PC-9 (cell line): ENCODE results near the gene TPSG1. TPM values are rescaled to one million over a fixed set of nuclear protein-coding genes. Genes with fewer than 3 reads are reported as not detected.

Experiments used
- BruUV-seq: library from RNA; stranded (reverse); fragments of 400-500 nt; replicated peaks from 2 replicates; lab custom pipeline; 2021; lab: Mats Ljungman, UMichigan
- CTCF ChIA-PET: fragments of 300-600 bp; sonication (Branson Sonifier 250); formaldehyde crosslinking; loops from one replicate; lab custom pipeline; 2022; ENCODE audit warnings: antibody characterized with exemption; lab: Charles Lee
- POLR2A ChIA-PET: fragments of 300-600 bp; sonication (Branson Sonifier 250); formaldehyde crosslinking; loops from one replicate; lab custom pipeline; 2022; ENCODE audit warnings: antibody characterized with exemption; ENCODE audit not compliant: unreplicated experiment; lab: Charles Lee
- DNase-seq, 2 experiments: peaks; one replicate each; pipeline versions ENCODE4 v3.0.0 to v3.0.0-alpha.2; 2015 to 2022; ENCODE audit warnings: mixed read lengths in 1 of 2
- H2AFZ ChIP-seq: fragments of 200-600 bp; sonication (generic); 2 replicates; pipeline ENCODE4 v1.8.1; 2017; ENCODE audit warnings: antibody characterized with exemption
- H3F3A ChIP-seq: fragments of 200-600 bp; sonication (generic); 2 replicates; pipeline ENCODE4 v1.8.1; 2017; ENCODE audit warnings: antibody characterized with exemption, mild to moderate bottlenecking, low read depth; ENCODE audit not compliant: insufficient read depth
- H3K27ac ChIP-seq: fragments of 200-600 bp; sonication (generic); 2 replicates; pipeline ENCODE4 v1.6.1; 2016; ENCODE audit warnings: mixed run types
- H3K27me3 ChIP-seq: fragments of 200-600 bp; sonication (generic); 2 replicates; pipeline ENCODE4 v1.6.1; 2016; ENCODE audit warnings: low read depth, mixed run types; ENCODE audit not compliant: insufficient read depth
- H3K36me3 ChIP-seq: fragments of 200-600 bp; sonication (generic); 2 replicates; pipeline ENCODE4 v1.6.1; 2016; ENCODE audit warnings: low read depth, mixed run types
- H3K4me1 ChIP-seq: fragments of 200-600 bp; sonication (generic); replicated peaks from 2 replicates; pipeline ENCODE4 v1.6.1; 2016; ENCODE audit warnings: mixed run types; ENCODE audit not compliant: insufficient read depth
- H3K4me2 ChIP-seq: fragments of 200-600 bp; sonication (generic); 2 replicates; pipeline ENCODE4 v1.6.1; 2017; ENCODE audit warnings: mixed run types
- H3K4me3 ChIP-seq: fragments of 200-600 bp; sonication (generic); 2 replicates; pipeline ENCODE4 v1.6.1; 2016; ENCODE audit warnings: mixed run types
- H3K79me2 ChIP-seq: fragments of 200-600 bp; sonication (generic); 2 replicates; pipeline ENCODE4 v1.6.1; 2017; ENCODE audit warnings: low read depth, mixed run types
- H3K9me2 ChIP-seq: fragments of 200-600 bp; sonication (generic); 2 replicates; pipeline ENCODE4 v1.8.1; 2017; ENCODE audit warnings: mild to moderate bottlenecking; ENCODE audit not compliant: insufficient read depth
- H3K9me3 ChIP-seq: fragments of 200-600 bp; sonication (generic); 2 replicates; pipeline ENCODE4 v1.8.1; 2016; ENCODE audit warnings: low read depth; ENCODE audit not compliant: insufficient read depth
- H4K20me1 ChIP-seq: fragments of 200-600 bp; sonication (generic); 2 replicates; pipeline ENCODE4 v1.8.1; 2017; ENCODE audit not compliant: insufficient read depth
- CTCF ChIP-seq: fragments of 200-600 bp; sonication (generic); conservative IDR thresholded peaks from 2 replicates; pipeline ENCODE4 v1.6.1; 2017; ENCODE audit warnings: mixed run types, antibody characterized with exemption, mild to moderate bottlenecking, moderate library complexity
- EZH2 ChIP-seq: fragments of 200-600 bp; sonication (generic); IDR thresholded peaks from 2 replicates; pipeline ENCODE4 v1.8.0; 2017; ENCODE audit warnings: antibody characterized with exemption, low read depth
- intact Hi-C: fragments of 100-400 bp; cut with micrococcal nuclease; formaldehyde crosslinking; loops from one replicate; pipeline ENCODE4 v1.10.0; 2022; ENCODE audit not compliant: unreplicated experiment
- total RNA-seq: library from RNA; stranded (reverse); gene quantifications from 2 replicates; pipeline ENCODE4 v1.2.3, GENCODE V29; 2021

The TPSG1 gene
- total RNA-seq, 1 experiment from 2014 or later: not detected

- ChIA-PET CTCF (no interaction called here), POLR2A (no interaction called here)
- H3F3A ChIP-seq: no peaks in the 10 kb centered on the region
- no peaks in the 10 kb centered on the region for H3K79me2 ChIP-seq
- H3K27me3 ChIP-seq: peaks cover 82% of the 10 kb centered on the region
- H3K9me2 ChIP-seq: no peaks in the 10 kb centered on the region
- no TSS peak for BruUV-seq
- H3K9me3 ChIP-seq: no peaks in the 10 kb centered on the region
- H3K4me1 ChIP-seq: no peaks in the 10 kb centered on the region
- H2AFZ ChIP-seq: no peak overlapping the region
- H3K4me2 ChIP-seq: no peak overlapping the region
- intact Hi-C loops: no loop called here
- no peak for DNase-seq
- TF ChIP-seq CTCF (no peak), EZH2 (no peak)
- no peak overlapping the region for H3K27ac ChIP-seq
- H4K20me1 ChIP-seq: no peaks in the 10 kb centered on the region; the same call in 1 of the 2 replicates
- H3K4me3 ChIP-seq: no peak overlapping the region
- no peaks in the 10 kb centered on the region for H3K36me3 ChIP-seq
Observed at GRCh38 chr16:1209081-1209480, 16.0 kb downstream of the TPSG1 start.

GRCh38 chr16:1208239-1208830 lies 16.7 kb downstream of the TPSG1 start:
- no TSS peak for BruUV-seq

GRCh38 chr16:1206786-1207185 lies 18.3 kb downstream of the TPSG1 start:
- Histone ChIP-seq H3K4me2 (no peak overlapping the region), H4K20me1 (no peaks in the 10 kb centered on the region; the same call in 1 of the 2 replicates), H2AFZ (no peak overlapping the region), H3K9me3 (no peaks in the 10 kb centered on the region), H3K36me3 (no peaks in the 10 kb centered on the region), H3K4me3 (no peak overlapping the region), H3K27me3 (peaks cover 83% of the 10 kb centered on the region), H3K4me1 (no peaks in the 10 kb centered on the region), H3K9me2 (no peaks in the 10 kb centered on the region), H3K27ac (no peak overlapping the region), H3F3A (no peaks in the 10 kb centered on the region), H3K79me2 (no peaks in the 10 kb centered on the region)
- intact Hi-C loops: no loop called here
- DNase-seq: no peak
- ChIA-PET POLR2A (no interaction called here), CTCF (no interaction called here)
- no peak for TF ChIP-seq CTCF
- TF ChIP-seq EZH2: no peak
- no TSS peak for BruUV-seq

More at GRCh38 chr16:1208239-1208830, 16.7 kb downstream of the TPSG1 start:
- Histone ChIP-seq H3K4me1 (no peaks in the 10 kb centered on the region), H3K27ac (no peak overlapping the region), H3F3A (no peaks in the 10 kb centered on the region), H3K27me3 (peaks cover 82% of the 10 kb centered on the region), H3K4me2 (no peak overlapping the region), H4K20me1 (no peaks in the 10 kb centered on the region; the same call in 1 of the 2 replicates), H3K9me3 (no peaks in the 10 kb centered on the region), H3K4me3 (no peak overlapping the region), H2AFZ (no peak overlapping the region), H3K9me2 (no peaks in the 10 kb centered on the region), H3K36me3 (no peaks in the 10 kb centered on the region), H3K79me2 (no peaks in the 10 kb centered on the region)
- intact Hi-C loops: no loop called here
- TF ChIP-seq EZH2 (no peak), CTCF (no peak)
- ChIA-PET POLR2A (no interaction called here), CTCF (no interaction called here)
- DNase-seq: no peak
